ENCODE measurements around the gene KYAT1.

The KYAT1 gene

DNA sequence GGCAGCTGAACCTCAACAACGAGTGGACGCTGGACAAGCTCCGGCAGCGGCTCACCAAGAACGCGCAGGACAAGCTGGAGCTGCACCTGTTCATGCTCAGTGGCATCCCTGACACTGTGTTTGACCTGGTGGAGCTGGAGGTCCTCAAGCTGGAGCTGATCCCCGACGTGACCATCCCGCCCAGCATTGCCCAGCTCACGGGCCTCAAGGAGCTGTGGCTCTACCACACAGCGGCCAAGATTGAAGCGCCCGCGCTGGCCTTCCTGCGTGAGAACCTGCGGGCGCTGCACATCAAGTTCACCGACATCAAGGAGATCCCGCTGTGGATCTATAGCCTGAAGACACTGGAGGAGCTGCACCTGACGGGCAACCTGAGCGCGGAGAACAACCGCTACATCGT is 26.6 kb upstream of the KYAT1 start:
- H3K4me1 ChIP-seq (ENCODE audit: control insufficient read depth in 1 of 2, insufficient read depth in 2 of 2, low read length in 2 of 2): peaks cover 9 to 14% of the 10 kb centered on the region in 2 donors

DNA sequence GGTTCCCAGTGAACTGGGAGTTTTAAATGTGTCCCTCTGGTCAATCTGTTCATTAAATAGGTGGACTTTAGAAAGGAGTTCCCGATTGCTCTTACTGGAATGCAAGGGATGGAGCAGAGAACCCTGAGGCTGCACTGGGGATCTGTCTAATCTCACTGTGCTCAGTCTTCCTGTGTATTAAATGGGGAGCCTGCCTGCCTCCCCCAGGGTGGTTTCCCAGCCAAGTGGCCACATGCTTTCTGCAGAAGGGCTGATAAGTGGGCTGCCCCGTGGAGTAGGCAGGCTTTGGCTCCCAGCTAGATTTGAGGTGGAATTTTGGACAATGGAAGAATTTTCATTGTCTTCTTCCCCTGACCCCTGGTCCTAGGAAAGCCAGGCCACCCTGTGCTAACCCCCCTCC is 25.0 kb upstream of the KYAT1 start:
- Histone ChIP-seq H3K36me3 (ENCODE audit: control insufficient read depth in 1 of 2, insufficient read depth in 2 of 2, low read length in 2 of 2) (peaks cover 25 to 41% of the 10 kb centered on the region in 2 donors), H3K9me3 (ENCODE audit: control insufficient read depth in 1 of 2, low read length in 2 of 2) (no peaks in the 10 kb centered on the region), H3K4me1 (ENCODE audit: control insufficient read depth in 1 of 2, insufficient read depth in 2 of 2, low read length in 2 of 2) (peaks cover 8 to 23% of the 10 kb centered on the region in 2 donors), H3K27ac (ENCODE audit: low read depth, low read length) (no peak overlapping the region), H3K9ac (ENCODE audit: low read depth in 1 of 2, low read length in 2 of 2) (no peak overlapping the region), H3K4me3 (ENCODE audit: low read depth in 1 of 2, low read length in 2 of 2) (no peak overlapping the region), H3K27me3 (ENCODE audit: control insufficient read depth in 1 of 2, insufficient read depth in 2 of 2, low read length in 2 of 2) (no peaks in the 10 kb centered on the region)

More for the DNA sequence above, 26.6 kb upstream of the KYAT1 start:
- Histone ChIP-seq H3K9me3 (ENCODE audit: control insufficient read depth in 1 of 2, low read length in 2 of 2) (no peaks in the 10 kb centered on the region), H3K27ac (ENCODE audit: low read depth, low read length) (no peak overlapping the region), H3K9ac (ENCODE audit: low read depth in 1 of 2, low read length in 2 of 2) (no peak overlapping the region), H3K27me3 (ENCODE audit: control insufficient read depth in 1 of 2, insufficient read depth in 2 of 2, low read length in 2 of 2) (no peaks in the 10 kb centered on the region), H3K36me3 (ENCODE audit: control insufficient read depth in 1 of 2, insufficient read depth in 2 of 2, low read length in 2 of 2) (peaks cover 25 to 41% of the 10 kb centered on the region in 2 donors), H3K4me3 (ENCODE audit: low read depth in 1 of 2, low read length in 2 of 2) (no peak overlapping the region)

DNA sequence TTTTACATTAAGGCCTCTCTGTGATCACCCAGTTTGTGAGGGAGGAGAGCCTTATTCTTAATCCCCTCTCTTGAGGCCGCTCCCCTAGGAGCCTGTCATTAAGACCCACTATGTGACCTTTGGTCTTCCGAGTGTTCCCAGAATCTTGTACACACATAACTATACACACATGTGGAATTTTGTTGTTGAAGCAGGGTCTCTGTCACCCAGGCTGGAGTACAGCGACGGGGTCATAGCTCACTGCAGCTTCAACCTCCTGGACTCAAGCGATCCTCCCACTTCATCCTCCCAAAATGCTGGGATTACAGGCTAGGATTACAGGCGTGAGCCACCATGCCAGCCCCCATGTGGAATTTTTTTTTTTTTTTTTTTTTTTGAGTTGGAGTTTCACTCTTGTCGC is 24.2 kb upstream of the KYAT1 start:
- H3K9ac ChIP-seq (ENCODE audit: low read depth in 1 of 2, low read length in 2 of 2): no peak overlapping the region
- H3K4me3 ChIP-seq (ENCODE audit: low read depth in 1 of 2, low read length in 2 of 2): no peak overlapping the region
- H3K9me3 ChIP-seq (ENCODE audit: control insufficient read depth in 1 of 2, low read length in 2 of 2): no peaks in the 10 kb centered on the region
- H3K4me1 ChIP-seq (ENCODE audit: control insufficient read depth in 1 of 2, insufficient read depth in 2 of 2, low read length in 2 of 2): peaks cover 8 to 19% of the 10 kb centered on the region in 2 donors
- H3K27me3 ChIP-seq (ENCODE audit: control insufficient read depth in 1 of 2, insufficient read depth in 2 of 2, low read length in 2 of 2): no peaks in the 10 kb centered on the region
- H3K27ac ChIP-seq (ENCODE audit: low read depth, low read length): no peak overlapping the region
- peaks cover 25 to 41% of the 10 kb centered on the region in 2 donors for H3K36me3 ChIP-seq (ENCODE audit: control insufficient read depth in 1 of 2, insufficient read depth in 2 of 2, low read length in 2 of 2)

DNA sequence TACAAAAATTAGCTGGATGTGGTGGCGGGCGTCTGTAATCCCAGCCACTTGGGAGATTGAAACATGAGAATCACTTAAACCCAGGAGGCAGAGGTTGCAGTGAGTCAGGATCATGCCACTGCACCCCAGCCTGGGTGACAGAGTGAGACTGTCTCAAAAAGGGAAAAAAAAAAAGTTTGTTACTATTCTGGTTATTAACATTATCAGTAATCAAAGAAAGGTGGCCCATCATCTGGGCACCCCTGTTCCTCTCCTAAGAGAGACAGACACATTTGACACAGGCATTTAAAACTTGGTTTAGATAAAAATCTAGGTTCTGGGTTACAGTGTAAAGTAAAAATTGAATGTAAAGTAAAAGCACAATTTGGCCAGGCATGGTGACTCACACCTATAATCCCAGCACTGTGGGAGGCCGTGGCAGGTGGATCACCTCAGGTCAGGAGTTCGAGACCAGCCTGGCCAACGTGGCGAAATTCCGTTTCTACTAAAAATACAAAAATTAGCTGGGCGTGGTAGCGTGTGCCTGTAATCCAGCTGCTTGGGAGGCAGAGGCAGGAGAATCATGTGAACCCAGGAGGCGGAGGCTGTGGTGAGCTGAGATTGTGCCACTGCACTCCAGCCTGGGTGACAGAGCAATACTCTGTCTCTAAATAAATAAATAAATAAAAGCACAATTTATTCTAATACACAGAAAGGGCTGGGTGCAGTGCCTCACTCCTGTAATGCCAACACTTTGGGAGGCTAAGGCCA is 22.3 kb upstream of the KYAT1 start:
- Histone ChIP-seq H3K9me3 (ENCODE audit: control insufficient read depth in 1 of 2, low read length in 2 of 2) (no peaks in the 10 kb centered on the region), H3K27ac (ENCODE audit: low read depth, low read length) (no peak overlapping the region), H3K27me3 (ENCODE audit: control insufficient read depth in 1 of 2, insufficient read depth in 2 of 2, low read length in 2 of 2) (no peaks in the 10 kb centered on the region), H3K4me3 (ENCODE audit: low read depth in 1 of 2, low read length in 2 of 2) (no peak overlapping the region), H3K4me1 (ENCODE audit: control insufficient read depth in 1 of 2, insufficient read depth in 2 of 2, low read length in 2 of 2) (peaks cover 8 to 22% of the 10 kb centered on the region in 2 donors), H3K9ac (ENCODE audit: low read depth in 1 of 2, low read length in 2 of 2) (no peak overlapping the region), H3K36me3 (ENCODE audit: control insufficient read depth in 1 of 2, insufficient read depth in 2 of 2, low read length in 2 of 2) (peaks cover 19 to 23% of the 10 kb centered on the region in 2 donors)

DNA sequence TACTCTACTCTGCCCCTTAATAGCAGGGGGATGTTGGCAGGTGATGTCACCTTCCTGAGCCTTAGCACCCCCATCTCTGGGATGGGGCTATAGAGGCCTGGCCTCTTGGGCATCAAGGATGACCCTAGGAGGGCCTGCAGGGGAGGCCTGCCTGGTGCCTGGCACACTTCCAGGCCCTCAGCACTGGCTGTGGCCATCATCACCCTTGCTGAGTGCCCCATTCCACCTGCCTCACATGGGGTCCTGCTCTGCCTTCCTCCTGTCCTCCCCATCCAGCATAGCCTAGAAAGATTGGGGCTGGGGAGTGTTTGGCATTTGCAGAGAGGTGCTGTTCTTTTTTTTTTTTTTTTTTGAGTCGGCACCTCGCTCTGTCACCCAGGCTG is 21.3 kb upstream of the KYAT1 start:
- H3K27me3 ChIP-seq (ENCODE audit: control insufficient read depth in 1 of 2, insufficient read depth in 2 of 2, low read length in 2 of 2): no peaks in the 10 kb centered on the region
- no peaks in the 10 kb centered on the region for H3K9me3 ChIP-seq (ENCODE audit: control insufficient read depth in 1 of 2, low read length in 2 of 2)
- H3K9ac ChIP-seq (ENCODE audit: low read depth in 1 of 2, low read length in 2 of 2): no peak overlapping the region
- peaks cover 10 to 14% of the 10 kb centered on the region in 2 donors for H3K36me3 ChIP-seq (ENCODE audit: control insufficient read depth in 1 of 2, insufficient read depth in 2 of 2, low read length in 2 of 2)
- H3K4me3 ChIP-seq (ENCODE audit: low read depth in 1 of 2, low read length in 2 of 2): no peak overlapping the region
- H3K4me1 ChIP-seq (ENCODE audit: control insufficient read depth in 1 of 2, insufficient read depth in 2 of 2, low read length in 2 of 2): peaks cover 11 to 22% of the 10 kb centered on the region in 2 donors
- peak overlapping the region; percentile 32 for H3K27ac ChIP-seq (ENCODE audit: low read depth, low read length)

DNA sequence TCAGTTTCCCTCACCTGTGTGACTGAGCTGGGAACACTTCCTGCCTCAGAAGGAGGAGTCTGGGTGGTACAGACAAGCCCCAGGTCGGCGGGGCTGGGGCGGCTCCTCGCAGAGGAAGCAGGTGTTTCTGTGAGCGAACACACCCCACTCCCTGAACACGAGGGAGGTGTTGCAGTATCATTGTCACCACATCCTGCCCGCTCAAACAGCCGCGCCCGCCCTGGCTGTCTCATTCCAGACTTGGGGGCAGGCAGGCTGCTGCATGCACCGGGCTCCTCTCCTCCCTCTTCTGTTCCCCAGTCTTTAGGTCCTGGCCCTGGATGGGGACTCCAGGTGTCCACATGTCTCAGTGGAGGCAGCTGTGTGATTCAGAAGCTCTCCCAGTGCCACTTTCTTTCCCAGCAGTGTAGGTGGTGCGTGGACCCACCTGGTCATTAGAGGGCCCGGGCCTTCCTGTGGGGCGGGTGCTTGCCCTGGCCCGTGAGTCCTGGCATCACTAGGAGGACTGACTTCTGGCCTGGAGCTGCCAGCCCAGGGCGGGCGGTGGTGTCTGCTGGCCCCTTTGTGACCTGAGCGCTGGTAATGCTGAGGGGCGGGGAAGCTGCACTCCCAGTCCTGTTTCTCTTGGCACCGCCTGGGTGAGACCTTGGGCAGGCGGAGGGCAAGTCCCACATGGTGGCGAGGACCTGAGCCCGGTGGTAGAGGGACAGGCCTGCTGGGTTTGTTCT is 20.8 kb upstream of the KYAT1 start:
- H3K9ac ChIP-seq (ENCODE audit: low read depth in 1 of 2, low read length in 2 of 2): peak overlapping the region in 1 of 2 donors; percentile 6
- H3K9me3 ChIP-seq (ENCODE audit: control insufficient read depth in 1 of 2, low read length in 2 of 2): no peaks in the 10 kb centered on the region
- H3K36me3 ChIP-seq (ENCODE audit: control insufficient read depth in 1 of 2, insufficient read depth in 2 of 2, low read length in 2 of 2): peaks cover 4 to 8% of the 10 kb centered on the region in 2 donors
- no peaks in the 10 kb centered on the region for H3K27me3 ChIP-seq (ENCODE audit: control insufficient read depth in 1 of 2, insufficient read depth in 2 of 2, low read length in 2 of 2)
- H3K4me1 ChIP-seq (ENCODE audit: control insufficient read depth in 1 of 2, insufficient read depth in 2 of 2, low read length in 2 of 2): peaks cover 11 to 22% of the 10 kb centered on the region in 2 donors
- H3K27ac ChIP-seq (ENCODE audit: low read depth, low read length): peak overlapping the region; percentile 32
- H3K4me3 ChIP-seq (ENCODE audit: low read depth in 1 of 2, low read length in 2 of 2): no peak overlapping the region

DNA sequence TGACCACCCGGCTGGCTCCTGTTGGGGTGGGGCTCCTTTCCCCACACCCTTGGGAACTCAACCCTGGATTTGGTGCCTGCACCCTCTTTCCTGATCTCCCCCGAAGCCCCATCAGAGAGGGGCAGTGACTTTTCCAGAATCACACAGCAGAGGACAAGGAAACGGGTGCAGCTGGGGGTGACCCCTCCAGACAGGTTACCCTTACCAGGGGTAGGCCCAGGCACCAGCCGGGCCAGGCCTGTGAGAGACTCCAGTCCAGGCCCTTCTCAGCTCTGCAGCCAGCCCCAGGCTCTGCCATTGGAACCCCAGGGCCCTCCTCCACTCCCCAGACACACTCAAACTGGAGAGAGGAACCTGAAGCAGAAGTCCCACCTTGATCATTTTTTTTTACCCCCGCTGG is 20.1 kb upstream of the KYAT1 start:
- Histone ChIP-seq H3K4me3 (ENCODE audit: low read depth in 1 of 2, low read length in 2 of 2) (no peak overlapping the region), H3K9me3 (ENCODE audit: control insufficient read depth in 1 of 2, low read length in 2 of 2) (no peaks in the 10 kb centered on the region), H3K36me3 (ENCODE audit: control insufficient read depth in 1 of 2, insufficient read depth in 2 of 2, low read length in 2 of 2) (peaks cover 0 to 7% of the 10 kb centered on the region in 2 donors), H3K4me1 (ENCODE audit: control insufficient read depth in 1 of 2, insufficient read depth in 2 of 2, low read length in 2 of 2) (peaks cover 11 to 22% of the 10 kb centered on the region in 2 donors), H3K9ac (ENCODE audit: low read depth in 1 of 2, low read length in 2 of 2) (peak overlapping the region in 1 of 2 donors; percentile 6), H3K27me3 (ENCODE audit: control insufficient read depth in 1 of 2, insufficient read depth in 2 of 2, low read length in 2 of 2) (no peaks in the 10 kb centered on the region), H3K27ac (ENCODE audit: low read depth, low read length) (no peak overlapping the region)

DNA sequence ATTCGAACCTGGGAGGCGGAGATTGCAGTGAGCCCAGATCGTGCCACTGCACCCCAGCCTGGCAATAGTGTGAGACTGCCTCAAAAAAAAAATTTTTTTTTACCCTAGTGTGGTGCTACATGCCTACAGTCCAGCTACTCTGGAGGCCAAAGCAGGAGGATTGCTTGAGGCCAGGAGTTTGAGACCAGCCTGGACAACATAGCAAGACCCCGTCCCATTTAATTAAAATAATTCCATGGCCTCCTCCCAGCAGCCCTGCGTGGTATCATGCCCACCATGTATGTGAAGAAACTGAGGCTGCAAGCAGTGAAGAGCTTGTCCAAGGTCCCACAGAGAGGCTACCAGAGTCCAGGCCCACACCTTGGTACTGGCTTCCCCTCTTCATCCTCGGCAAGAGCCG is 19.6 kb upstream of the KYAT1 start:
- Histone ChIP-seq H3K27ac (ENCODE audit: low read depth, low read length) (no peak overlapping the region), H3K36me3 (ENCODE audit: control insufficient read depth in 1 of 2, insufficient read depth in 2 of 2, low read length in 2 of 2) (peaks cover 0 to 6% of the 10 kb centered on the region in 2 donors), H3K27me3 (ENCODE audit: control insufficient read depth in 1 of 2, insufficient read depth in 2 of 2, low read length in 2 of 2) (no peaks in the 10 kb centered on the region), H3K9me3 (ENCODE audit: control insufficient read depth in 1 of 2, low read length in 2 of 2) (no peaks in the 10 kb centered on the region), H3K4me1 (ENCODE audit: control insufficient read depth in 1 of 2, insufficient read depth in 2 of 2, low read length in 2 of 2) (peaks cover 11 to 22% of the 10 kb centered on the region in 2 donors), H3K4me3 (ENCODE audit: low read depth in 1 of 2, low read length in 2 of 2) (no peak overlapping the region), H3K9ac (ENCODE audit: low read depth in 1 of 2, low read length in 2 of 2) (no peak overlapping the region)

DNA sequence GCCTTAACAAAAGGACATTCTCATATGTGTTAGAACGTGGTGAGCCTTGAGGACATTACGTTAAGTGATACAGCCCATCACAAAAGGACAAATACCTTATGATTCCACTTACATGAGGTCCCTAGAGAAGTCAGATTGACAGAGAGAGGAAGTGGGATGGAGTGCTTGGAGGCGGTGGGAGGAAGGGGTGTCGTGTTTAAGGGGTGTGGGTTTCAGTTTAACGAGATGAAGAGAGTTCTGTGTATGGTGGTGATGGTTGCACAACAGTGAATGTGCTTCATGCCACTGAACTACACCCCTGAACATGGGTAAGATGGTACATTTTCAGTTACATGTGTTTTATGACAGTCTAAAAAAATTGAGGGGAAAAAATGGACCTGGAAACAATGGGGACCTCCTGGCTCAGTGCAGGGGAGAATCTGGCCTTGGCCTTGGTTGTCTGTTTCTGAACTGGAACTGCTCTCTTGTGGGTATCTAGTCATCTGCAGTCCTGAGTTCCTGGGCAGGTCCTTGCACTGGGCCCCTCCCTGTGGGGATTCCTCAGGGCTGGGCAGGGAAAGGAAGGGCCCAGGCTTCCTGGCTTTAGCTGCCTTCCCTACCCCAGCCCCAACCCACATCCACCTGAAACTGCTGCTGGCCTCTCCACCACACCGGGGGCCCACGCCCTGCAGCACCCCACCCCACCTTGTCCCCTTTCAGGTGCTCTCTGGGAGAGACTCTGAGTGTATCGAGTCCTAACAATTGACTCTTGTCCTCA is 18.0 kb upstream of the KYAT1 start:
- Histone ChIP-seq H3K4me1 (ENCODE audit: control insufficient read depth in 1 of 2, insufficient read depth in 2 of 2, low read length in 2 of 2) (peaks cover 11 to 22% of the 10 kb centered on the region in 2 donors), H3K27me3 (ENCODE audit: control insufficient read depth in 1 of 2, insufficient read depth in 2 of 2, low read length in 2 of 2) (no peaks in the 10 kb centered on the region), H3K36me3 (ENCODE audit: control insufficient read depth in 1 of 2, insufficient read depth in 2 of 2, low read length in 2 of 2) (peaks cover 0 to 12% of the 10 kb centered on the region in 2 donors), H3K4me3 (ENCODE audit: low read depth in 1 of 2, low read length in 2 of 2) (no peak overlapping the region), H3K27ac (ENCODE audit: low read depth, low read length) (no peak overlapping the region), H3K9me3 (ENCODE audit: control insufficient read depth in 1 of 2, low read length in 2 of 2) (no peaks in the 10 kb centered on the region), H3K9ac (ENCODE audit: low read depth in 1 of 2, low read length in 2 of 2) (no peak overlapping the region)

All from duodenal mucosa (tissue), 2 donors.